Mesendoderm (in vitro differentiated cells): ENCODE results near the gene GP9.

Experiments
- DNase-seq: peaks from one replicate; pipeline ENCODE4 v3.0.0; 2013
- H2AK5ac ChIP-seq: 2 replicates; pipeline ENCODE4 v1.6.1; 2013; ENCODE audit warnings: low read length, inconsistent platforms
- H2BK120ac ChIP-seq: 2 replicates; pipeline ENCODE4 v1.6.1; 2013; ENCODE audit warnings: low read depth, mild to moderate bottlenecking, low read length, moderate library complexity, mixed read lengths
- H2BK15ac ChIP-seq: replicated peaks from 2 replicates; pipeline ENCODE4 v1.6.1; 2013; ENCODE audit warnings: low read depth, mild to moderate bottlenecking, moderate library complexity
- H2BK5ac ChIP-seq: 2 replicates; pipeline ENCODE4 v1.6.1; 2013; ENCODE audit warnings: low read length, inconsistent platforms
- H3K18ac ChIP-seq: 2 replicates; pipeline ENCODE4 v1.6.1; 2013; ENCODE audit warnings: mild to moderate bottlenecking, low read length, mixed read lengths
- H3K23ac ChIP-seq: one replicate; pipeline ENCODE4 v1.6.1; 2013; ENCODE audit warnings: low read length
- H3K27ac ChIP-seq: 2 replicates; pipeline ENCODE4 v1.5.1; 2013; ENCODE audit warnings: low read depth, mild to moderate bottlenecking, inconsistent platforms, low read length, moderate library complexity
- H3K27me3 ChIP-seq: 2 replicates; pipeline ENCODE4 v1.6.1; 2013; ENCODE audit warnings: low read length, control low read depth, mild to moderate bottlenecking, inconsistent platforms; ENCODE audit not compliant: insufficient read depth, poor library complexity
- H3K36me3 ChIP-seq: 2 replicates; pipeline ENCODE4 v1.6.1; 2013; ENCODE audit warnings: low read length, inconsistent platforms; ENCODE audit not compliant: control insufficient read depth, insufficient read depth
- H3K4ac ChIP-seq: one replicate; pipeline ENCODE4 v1.6.1; 2013; ENCODE audit warnings: low read depth, mild to moderate bottlenecking, low read length, moderate library complexity
- H3K4me1 ChIP-seq: 2 replicates; pipeline ENCODE4 v1.6.1; 2013; ENCODE audit warnings: low read depth, low read length, inconsistent platforms; ENCODE audit not compliant: control insufficient read depth
- H3K4me2 ChIP-seq: 2 replicates; pipeline ENCODE4 v1.6.1; 2013; ENCODE audit warnings: low read length
- H3K4me3 ChIP-seq: 2 replicates; pipeline ENCODE4 v1.5.1; 2013; ENCODE audit warnings: mild to moderate bottlenecking, low read length
- H3K56ac ChIP-seq: one replicate; pipeline ENCODE4 v1.6.1; 2013; ENCODE audit warnings: low read length
- H3K79me1 ChIP-seq: 2 replicates; pipeline ENCODE4 v1.6.1; 2013; ENCODE audit warnings: low read length, inconsistent platforms
- H3K79me2 ChIP-seq: 2 replicates; pipeline ENCODE4 v1.6.1; 2013; ENCODE audit warnings: mild to moderate bottlenecking, low read length; ENCODE audit not compliant: control insufficient read depth, insufficient read depth
- H3K9ac ChIP-seq: 2 replicates; pipeline ENCODE4 v1.6.1; 2013; ENCODE audit warnings: low read length, inconsistent platforms
- H4K5ac ChIP-seq: one replicate; pipeline ENCODE4 v1.6.1; 2013; ENCODE audit warnings: low read length
- H4K8ac ChIP-seq: one replicate; pipeline ENCODE4 v1.6.1; 2013; ENCODE audit warnings: low read depth, mild to moderate bottlenecking, control low read depth, low read length, moderate library complexity
- WGBS: extraction: QIAGEN DNeasy Blood & Tissue Kit; methylation state at CpG from one replicate; pipeline ENCODE4 v1.1.7; 2013; ENCODE audit warnings: low lambda C conversion rate, missing lambda C conversion rate; ENCODE audit not compliant: insufficient coverage; ENCODE audit errors: extremely low coverage; 5-methylcytosine and 5-hydroxymethylcytosine counted together

The GP9 gene

DNA sequence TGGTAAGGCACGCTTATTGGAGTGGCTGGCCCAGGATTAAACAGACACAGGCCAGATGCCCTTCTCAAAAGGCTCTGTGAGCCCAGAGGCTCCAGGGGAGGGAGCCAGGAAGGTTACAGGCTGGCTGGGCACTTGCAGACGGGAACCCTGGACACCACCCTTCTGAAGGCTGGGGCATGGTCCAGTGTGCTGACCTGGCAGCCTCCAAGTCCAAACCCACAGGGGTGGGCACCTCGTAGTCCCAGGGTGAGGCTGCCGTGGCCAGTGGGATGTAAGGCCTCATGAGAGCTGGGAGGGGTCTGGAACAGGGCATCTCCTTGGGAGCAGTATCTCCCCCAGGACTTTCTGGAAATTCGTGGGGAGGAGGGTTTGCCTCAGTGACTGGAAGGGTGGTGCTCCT, 39.9 kb upstream of the GP9 start:
- Histone ChIP-seq H3K9ac (no peak overlapping the region), H3K4me2 (no peak overlapping the region), H3K4ac (no peak overlapping the region), H3K79me1 (no peaks in the 10 kb centered on the region), H2BK120ac (no peak overlapping the region), H3K4me3 (no peak overlapping the region), H4K5ac (no peak overlapping the region), H2AK5ac (no peak overlapping the region), H3K4me1 (no peaks in the 10 kb centered on the region), H2BK15ac (no peak overlapping the region), H3K27me3 (no peaks in the 10 kb centered on the region), H2BK5ac (no peak overlapping the region), H3K56ac (no peak overlapping the region), H3K23ac (no peak overlapping the region), H4K8ac (no peak overlapping the region), H3K79me2 (no peaks in the 10 kb centered on the region), H3K18ac (no peak overlapping the region), H3K27ac (no peak overlapping the region), H3K36me3 (no peaks in the 10 kb centered on the region)
- no peak for DNase-seq
- WGBS: no CpG with 5 or more reads among the region's 5 CpGs

DNA sequence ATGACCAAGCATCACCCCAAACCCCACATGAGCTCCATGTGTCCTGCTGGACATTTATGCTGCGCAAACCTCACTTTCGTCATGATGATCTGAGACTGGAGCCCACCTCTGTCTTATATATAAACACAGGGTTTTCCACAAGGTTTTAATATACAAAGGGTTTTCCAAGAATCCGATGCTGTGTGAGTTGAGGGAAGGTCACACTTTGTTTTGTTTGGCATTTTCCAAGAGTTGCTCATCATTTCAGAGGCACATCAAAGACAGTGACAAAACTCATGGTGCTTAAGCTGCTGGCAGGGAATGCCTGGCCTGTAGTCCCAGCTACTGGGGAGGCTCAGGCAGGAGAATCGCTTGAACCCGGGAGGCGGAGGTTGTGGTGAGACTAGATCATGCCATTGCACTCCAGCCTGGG, 39.4 kb upstream of the GP9 start:
- H3K27me3 ChIP-seq: no peaks in the 10 kb centered on the region
- WGBS: no CpG with 5 or more reads among the region's 6 CpGs

GRCh38 chr3:129022114-129023007, 38.2 kb upstream of the GP9 start:
- Histone ChIP-seq H3K27ac (no peak overlapping the region), H4K8ac (no peak overlapping the region), H3K23ac (no peak overlapping the region), H3K9ac (no peak overlapping the region), H2BK120ac (no peak overlapping the region), H3K36me3 (no peaks in the 10 kb centered on the region), H2BK15ac (no peak overlapping the region), H3K4me1 (peaks cover 1% of the 10 kb centered on the region), H3K56ac (no peak overlapping the region), H3K4me3 (no peak overlapping the region), H2BK5ac (no peak overlapping the region), H3K79me1 (no peaks in the 10 kb centered on the region), H3K4ac (no peak overlapping the region), H3K79me2 (no peaks in the 10 kb centered on the region), H3K4me2 (no peak overlapping the region), H3K18ac (no peak overlapping the region), H3K27me3 (no peaks in the 10 kb centered on the region), H4K5ac (no peak overlapping the region), H2AK5ac (no peak overlapping the region)
- no CpG with 5 or more reads among the region's 15 CpGs for WGBS
- DNase-seq: no peak

More for the DNA sequence above, 39.4 kb upstream of the GP9 start:
- Histone ChIP-seq H3K27ac (no peak overlapping the region), H2BK15ac (no peak overlapping the region), H3K79me2 (no peaks in the 10 kb centered on the region), H3K36me3 (no peaks in the 10 kb centered on the region), H3K9ac (no peak overlapping the region), H3K79me1 (no peaks in the 10 kb centered on the region), H4K8ac (no peak overlapping the region), H3K18ac (no peak overlapping the region), H3K4ac (no peak overlapping the region), H2BK120ac (no peak overlapping the region), H2BK5ac (no peak overlapping the region), H3K56ac (no peak overlapping the region), H3K4me2 (no peak overlapping the region), H3K4me3 (no peak overlapping the region), H4K5ac (no peak overlapping the region), H2AK5ac (no peak overlapping the region), H3K4me1 (no peaks in the 10 kb centered on the region), H3K23ac (no peak overlapping the region)
- DNase-seq: no peak

GRCh38 chr3:129023008-129023358, 37.6 kb upstream of the GP9 start:
- Histone ChIP-seq H3K18ac (no peak overlapping the region), H3K56ac (no peak overlapping the region), H3K4me3 (no peak overlapping the region), H3K4me1 (peaks cover 1% of the 10 kb centered on the region), H3K4ac (no peak overlapping the region), H2AK5ac (no peak overlapping the region), H4K8ac (no peak overlapping the region), H3K27me3 (no peaks in the 10 kb centered on the region), H3K79me2 (no peaks in the 10 kb centered on the region), H3K9ac (no peak overlapping the region), H3K23ac (no peak overlapping the region), H2BK15ac (no peak overlapping the region), H3K27ac (no peak overlapping the region), H3K4me2 (no peak overlapping the region), H2BK5ac (no peak overlapping the region), H3K36me3 (no peaks in the 10 kb centered on the region), H3K79me1 (no peaks in the 10 kb centered on the region), H2BK120ac (no peak overlapping the region), H4K5ac (no peak overlapping the region)
- no CpG with 5 or more reads among the region's 1 CpG for WGBS
- no peak for DNase-seq

GRCh38 chr3:129023909-129024308, 36.7 kb upstream of the GP9 start:
- Histone ChIP-seq H3K79me1 (no peaks in the 10 kb centered on the region), H3K18ac (no peak overlapping the region), H3K4me3 (no peak overlapping the region), H3K4me1 (peaks cover 1% of the 10 kb centered on the region), H2BK15ac (no peak overlapping the region), H2AK5ac (no peak overlapping the region), H2BK5ac (no peak overlapping the region), H3K4me2 (no peak overlapping the region), H3K36me3 (no peaks in the 10 kb centered on the region), H3K4ac (no peak overlapping the region), H4K8ac (no peak overlapping the region), H3K56ac (no peak overlapping the region), H3K27ac (no peak overlapping the region), H3K27me3 (no peaks in the 10 kb centered on the region), H3K79me2 (no peaks in the 10 kb centered on the region), H2BK120ac (no peak overlapping the region), H3K9ac (no peak overlapping the region), H4K5ac (no peak overlapping the region), H3K23ac (no peak overlapping the region)
- no CpG with 5 or more reads among the region's 2 CpGs for WGBS
- DNase-seq: no peak

- no peak for DNase-seq
- Histone ChIP-seq H4K8ac (no peak overlapping the region), H3K23ac (no peak overlapping the region), H3K4me3 (no peak overlapping the region), H3K18ac (no peak overlapping the region), H3K9ac (no peak overlapping the region), H3K4me2 (no peak overlapping the region), H2BK15ac (no peak overlapping the region), H3K27ac (no peak overlapping the region), H2BK120ac (no peak overlapping the region), H2AK5ac (no peak overlapping the region), H3K79me1 (no peaks in the 10 kb centered on the region), H2BK5ac (no peak overlapping the region), H3K36me3 (no peaks in the 10 kb centered on the region), H3K79me2 (no peaks in the 10 kb centered on the region), H3K4ac (no peak overlapping the region), H3K4me1 (peaks cover 1% of the 10 kb centered on the region), H4K5ac (no peak overlapping the region), H3K27me3 (no peaks in the 10 kb centered on the region), H3K56ac (no peak overlapping the region)
- WGBS: no CpG with 5 or more reads among the region's 15 CpGs
Observed at GRCh38 chr3:129025108-129025507, 35.5 kb upstream of the GP9 start.
